Measurements from ENCODE around the gene MAP3K3. TPM values are rescaled to one million over a fixed set of nuclear protein-coding genes. Genes with fewer than 3 reads are reported as not detected.

MAP3K3 gene
- total RNA-seq, 1 donor from 2014 or later, result 32.5 TPM

DNA sequence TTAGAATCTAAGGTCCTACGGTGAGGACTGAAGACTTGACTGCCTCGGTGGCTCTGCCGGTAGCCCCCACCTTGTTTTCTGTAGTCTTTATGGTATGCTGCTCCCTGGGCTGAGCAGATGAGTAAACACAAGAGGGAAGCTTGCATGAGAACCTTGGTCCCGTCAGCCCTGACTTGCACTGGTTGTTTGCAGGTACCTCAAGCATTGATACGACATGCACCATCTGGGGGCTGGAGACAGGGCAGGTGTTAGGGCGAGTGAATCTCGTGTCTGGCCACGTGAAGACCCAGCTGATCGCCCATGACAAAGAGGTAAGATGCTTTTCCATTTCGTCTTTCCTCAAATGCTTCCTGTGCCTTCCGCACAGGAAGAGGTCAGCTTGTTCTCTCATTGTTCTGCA is 42.6 kb upstream of the MAP3K3 start:
- Mint-ChIP-seq H3K4me1 (peaks cover 2% of the 10 kb centered on the region), H3K36me3 (ENCODE audit: low read depth) (peaks cover 75% of the 10 kb centered on the region), H3K4me3 (no peak overlapping the region), H3K9me3 (no peaks in the 10 kb centered on the region), H3K27ac (no peak overlapping the region), H3K27me3 (no peaks in the 10 kb centered on the region)
- no peak for TF ChIP-seq CTCF (IDR thresholded peaks at IDR 0.05)
- CTCF ChIA-PET, result interaction anchor here (0.9 kb wide), 1 partner anchor 131 kb away, joined by 3 read pairs; no protein-coding TSS in a partner anchor
- DNase-seq (no peak), ATAC-seq (ENCODE audit: low read depth) (no peak)
- intact Hi-C loops (cut with micrococcal nuclease), result no loop called here
- POLR2A ChIA-PET, result interaction anchor here (0.6 kb wide), 2 partner anchors 40 to 915 kb away, joined by 5 to 7 read pairs; no protein-coding TSS in a partner anchor

DNA sequence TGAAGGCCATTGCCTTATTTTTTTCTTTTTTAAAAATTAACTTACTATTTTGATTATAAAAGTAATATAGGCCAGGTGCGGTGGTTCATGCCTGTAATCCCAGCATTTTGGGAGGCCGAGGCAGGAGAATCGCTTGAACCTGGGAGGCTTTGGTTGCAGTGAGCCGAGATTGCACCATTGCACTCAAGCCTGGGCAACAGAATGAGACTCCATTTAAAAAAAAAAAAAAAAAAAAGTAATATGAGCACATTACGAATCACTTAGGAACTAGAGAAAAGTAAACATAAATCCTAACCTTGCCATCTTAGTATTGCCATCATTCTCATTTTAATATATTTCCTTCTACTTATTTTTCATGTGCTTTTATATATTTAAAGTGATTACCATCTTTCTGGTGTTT is 34.4 kb upstream of the MAP3K3 start:
- no peak for ATAC-seq (ENCODE audit: low read depth)
- no peaks in the 10 kb centered on the region for H3K9me3 Mint-ChIP-seq
- H3K27ac Mint-ChIP-seq, result no peak overlapping the region
- POLR2A ChIA-PET, result no interaction called here
- H3K4me3 Mint-ChIP-seq, result no peak overlapping the region
- no peaks in the 10 kb centered on the region for H3K4me1 Mint-ChIP-seq
- TF ChIP-seq CTCF (IDR thresholded peaks at IDR 0.05), result no peak
- CTCF ChIA-PET, result no interaction called here
- H3K36me3 Mint-ChIP-seq (ENCODE audit: low read depth), result peaks cover 84% of the 10 kb centered on the region
- intact Hi-C loops (cut with micrococcal nuclease), result no loop called here
- no peak for DNase-seq
- H3K27me3 Mint-ChIP-seq, result no peaks in the 10 kb centered on the region

GRCh38 chr17:63588797-63589196 is 33.4 kb upstream of the MAP3K3 start:
- no peak for TF ChIP-seq CTCF (IDR thresholded peaks at IDR 0.05)
- Mint-ChIP-seq H3K4me1 (no peaks in the 10 kb centered on the region), H3K27me3 (no peaks in the 10 kb centered on the region), H3K27ac (no peak overlapping the region), H3K36me3 (ENCODE audit: low read depth) (peaks cover 82% of the 10 kb centered on the region), H3K4me3 (no peak overlapping the region), H3K9me3 (no peaks in the 10 kb centered on the region)
- ChIA-PET POLR2A (no interaction called here), CTCF (interaction anchor here (0.8 kb wide), 1 partner anchor 23 kb away, joined by 3 read pairs; no protein-coding TSS in a partner anchor)
- ATAC-seq (ENCODE audit: low read depth) (no peak), DNase-seq (no peak)
- intact Hi-C loops (cut with micrococcal nuclease), result no loop called here

GRCh38 chr17:63589646-63590045 is 32.6 kb upstream of the MAP3K3 start:
- no peak overlapping the region for H3K27ac Mint-ChIP-seq
- H3K9me3 Mint-ChIP-seq, result no peaks in the 10 kb centered on the region
- no peaks in the 10 kb centered on the region for H3K4me1 Mint-ChIP-seq
- peaks cover 79% of the 10 kb centered on the region for H3K36me3 Mint-ChIP-seq (ENCODE audit: low read depth)
- no peak overlapping the region for H3K4me3 Mint-ChIP-seq
- DNase-seq (no peak), ATAC-seq (ENCODE audit: low read depth) (no peak)
- TF ChIP-seq CTCF (IDR thresholded peaks at IDR 0.05), result no peak
- intact Hi-C loops (cut with micrococcal nuclease), result no loop called here
- CTCF ChIA-PET, result interaction anchor here (0.8 to 1.8 kb wide), 2 partner anchors 23 to 164 kb away, joined by 3 to 7 read pairs; no protein-coding TSS in a partner anchor
- POLR2A ChIA-PET, result no interaction called here
- H3K27me3 Mint-ChIP-seq, result no peaks in the 10 kb centered on the region

DNA sequence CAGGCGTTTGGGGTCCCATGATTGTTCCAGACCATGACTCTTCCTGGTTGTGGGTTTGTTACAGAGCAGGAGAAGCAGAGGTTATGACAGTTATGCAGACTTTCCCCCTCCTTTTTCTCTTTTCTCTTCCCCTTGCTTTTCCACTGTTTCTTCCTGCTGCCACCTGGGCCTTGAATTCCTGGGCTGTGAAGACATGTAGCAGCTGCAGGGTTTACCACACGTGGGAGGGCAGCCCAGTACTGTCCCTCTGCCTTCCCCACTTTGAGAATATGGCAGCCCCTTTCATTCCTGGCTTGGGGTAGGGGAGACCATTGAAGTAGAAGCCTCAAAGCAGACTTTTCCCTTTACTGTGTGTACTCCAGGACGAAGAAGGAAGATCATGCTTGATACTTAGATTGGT is 29.4 kb upstream of the MAP3K3 start:
- Mint-ChIP-seq H3K36me3 (ENCODE audit: low read depth) (peaks cover 62% of the 10 kb centered on the region), H3K4me3 (no peak overlapping the region), H3K27me3 (no peaks in the 10 kb centered on the region), H3K9me3 (no peaks in the 10 kb centered on the region), H3K4me1 (no peaks in the 10 kb centered on the region), H3K27ac (no peak overlapping the region)
- POLR2A ChIA-PET, result no interaction called here
- CTCF ChIA-PET, result no interaction called here
- no peak for ATAC-seq (ENCODE audit: low read depth)
- DNase-seq, result no peak
- intact Hi-C loops (cut with micrococcal nuclease), result no loop called here
- no peak for TF ChIP-seq CTCF (IDR thresholded peaks at IDR 0.05)

Data from activated B cell treated with CpG ODN at 0.5 μM for 24 hours (primary cell).